WTC11 (cell line): Measurements from ENCODE around the gene FBXO4. TPM values are rescaled to one million over a fixed set of nuclear protein-coding genes. Genes with fewer than 3 reads are reported as not detected.
"Not testable (repeated sequence)": the region's sequence is repeated elsewhere in the genome, so short reads cannot be mapped to it uniquely, and the experiment has no call there.

Source experiments
- ATAC-seq: fragments of 200-7000 bp; cut with Tn5 transposase; 2 replicates; pipeline ENCODE4 v1.10.0; 2021; ENCODE audit warnings: mild to moderate bottlenecking, moderate library complexity
- CTCF ChIA-PET: fragments of 300-600 bp; sonication (Branson Sonifier 250); formaldehyde crosslinking; loops from one replicate; lab custom pipeline; 2021; ENCODE audit warnings: antibody characterized with exemption; lab: Charles Lee
- POLR2A ChIA-PET: fragments of 350-600 bp; sonication (Branson Sonifier 250); formaldehyde crosslinking; loops from one replicate; lab custom pipeline; 2021; ENCODE audit warnings: antibody characterized with exemption; lab: Charles Lee
- DNase-seq: peaks from one replicate; pipeline ENCODE4 v3.0.0; 2021; ENCODE audit warnings: low spot score
- H3K27ac Mint-ChIP-seq: 2 replicates; pipeline ENCODE4 v1.8.0; 2021; ENCODE audit warnings: mixed read lengths
- H3K27me3 Mint-ChIP-seq: 2 replicates; pipeline ENCODE4 v1.8.0; 2021; ENCODE audit warnings: low read depth, mild to moderate bottlenecking, moderate library complexity, mixed read lengths
- H3K36me3 Mint-ChIP-seq: 2 replicates; pipeline ENCODE4 v1.8.0; 2021; ENCODE audit warnings: mixed read lengths
- H3K4me1 Mint-ChIP-seq: 2 replicates; pipeline ENCODE4 v1.8.0; 2022; ENCODE audit warnings: mixed read lengths
- H3K4me3 Mint-ChIP-seq: 2 replicates; pipeline ENCODE4 v1.8.0; 2021; ENCODE audit warnings: mild to moderate bottlenecking, moderate library complexity, mixed read lengths
- H3K9me3 Mint-ChIP-seq: 2 replicates; pipeline ENCODE4 v1.8.0; 2021; ENCODE audit warnings: mixed read lengths
- CBFB ChIP-seq: sonication (generic); formaldehyde crosslinking; IDR thresholded peaks from 2 replicates; pipeline ENCODE4 v1.8.1; 2022; ENCODE audit warnings: mild to moderate bottlenecking, low read depth, missing genetic modification reagents
- CDX4 ChIP-seq: fragments of 250-450 bp; sonication (Bioruptor Pico); IDR thresholded peaks from 2 replicates; pipeline ENCODE4 v1.9.0; 2021; ENCODE audit warnings: moderate library complexity, mild to moderate bottlenecking, inconsistent platforms, borderline replicate concordance
- E2F1 ChIP-seq: sonication (generic); formaldehyde crosslinking; IDR thresholded peaks from 2 replicates; pipeline ENCODE4 v1.8.0; 2022; ENCODE audit warnings: mild to moderate bottlenecking, missing genetic modification reagents
- EMX1 ChIP-seq: fragments of 250-450 bp; sonication (Bioruptor Pico); IDR thresholded peaks from 2 replicates; pipeline ENCODE4 v1.8.0; 2021; ENCODE audit warnings: mild to moderate bottlenecking
- ESRRA ChIP-seq: sonication (generic); formaldehyde crosslinking; IDR thresholded peaks from 2 replicates; pipeline ENCODE4 v1.8.1; 2022; ENCODE audit warnings: mild to moderate bottlenecking, missing genetic modification reagents, borderline replicate concordance
- FOXK1 ChIP-seq: sonication (generic); formaldehyde crosslinking; IDR thresholded peaks from 2 replicates; pipeline ENCODE4 v1.8.0; 2022; ENCODE audit warnings: mild to moderate bottlenecking, moderate library complexity, missing genetic modification reagents
- NFATC4 ChIP-seq: fragments of 250-450 bp; sonication (Bioruptor Pico); IDR thresholded peaks from 2 replicates; pipeline ENCODE4 v1.9.0; 2021; ENCODE audit warnings: mild to moderate bottlenecking
- NR2C2 ChIP-seq: sonication (generic); formaldehyde crosslinking; IDR thresholded peaks from 2 replicates; pipeline ENCODE4 v1.8.0; 2022; ENCODE audit warnings: mild to moderate bottlenecking, missing genetic modification reagents
- PRRX2 ChIP-seq: fragments of 250-450 bp; sonication (Bioruptor Pico); IDR thresholded peaks from 2 replicates; pipeline ENCODE4 v1.8.0; 2021; ENCODE audit warnings: mild to moderate bottlenecking
- RELA ChIP-seq: sonication (generic); formaldehyde crosslinking; IDR thresholded peaks from 2 replicates; pipeline ENCODE4 v1.8.1; 2022; ENCODE audit warnings: missing genetic modification reagents, mild to moderate bottlenecking, borderline replicate concordance
- SMAD3 ChIP-seq: sonication (generic); formaldehyde crosslinking; IDR thresholded peaks from 2 replicates; pipeline ENCODE4 v1.8.0; 2022; ENCODE audit warnings: missing genetic modification reagents, mild to moderate bottlenecking, borderline replicate concordance
- SOX15 ChIP-seq: fragments of 250-450 bp; sonication (Bioruptor Pico); IDR thresholded peaks from 2 replicates; pipeline ENCODE4 v1.9.0; 2021; ENCODE audit warnings: mild to moderate bottlenecking
- STAT6 ChIP-seq: sonication (generic); formaldehyde crosslinking; conservative IDR thresholded peaks from 2 replicates; pipeline ENCODE4 v1.8.1; 2023; ENCODE audit warnings: mild to moderate bottlenecking, low read depth, missing genetic modification reagents, moderate library complexity
- TCF7 ChIP-seq: sonication (generic); formaldehyde crosslinking; IDR thresholded peaks from 2 replicates; pipeline ENCODE4 v1.8.0; 2022; ENCODE audit warnings: mild to moderate bottlenecking, low read depth, missing genetic modification reagents, moderate library complexity
- TP53 ChIP-seq: sonication (generic); formaldehyde crosslinking; IDR thresholded peaks from 2 replicates; pipeline ENCODE4 v1.8.1; 2023; ENCODE audit warnings: mild to moderate bottlenecking, missing genetic modification reagents
- ZNF138 ChIP-seq: sonication (generic); formaldehyde crosslinking; conservative IDR thresholded peaks from 2 replicates; pipeline ENCODE4 v1.8.1; 2022; ENCODE audit warnings: mild to moderate bottlenecking, moderate library complexity, missing genetic modification reagents
- ZNF396 ChIP-seq: fragments of 250-450 bp; sonication (Bioruptor Pico); IDR thresholded peaks from 2 replicates; pipeline ENCODE4 v1.8.0; 2021; ENCODE audit warnings: mild to moderate bottlenecking, moderate library complexity, borderline replicate concordance
- ZNF416 ChIP-seq: fragments of 250-450 bp; sonication (Bioruptor Pico); IDR thresholded peaks from 2 replicates; pipeline ENCODE4 v1.9.0; 2021; ENCODE audit warnings: mild to moderate bottlenecking, inconsistent platforms
- total RNA-seq: library from RNA; stranded (reverse); gene quantifications from 3 replicates; pipeline ENCODE4 v1.2.3, GENCODE V29; 2021
- TF ChIP-seq, protein P1 (sequence below): sonication (generic); formaldehyde crosslinking; IDR thresholded peaks from 2 replicates; pipeline ENCODE4 v1.8.0; 2022; ENCODE audit warnings: mild to moderate bottlenecking, missing genetic modification reagents
- TF ChIP-seq, protein P2 (sequence below): sonication (generic); formaldehyde crosslinking; IDR thresholded peaks from 2 replicates; pipeline ENCODE4 v1.8.0; 2023; ENCODE audit warnings: missing genetic modification reagents, mild to moderate bottlenecking, borderline replicate concordance
- TF ChIP-seq, protein P3 (sequence below): sonication (generic); formaldehyde crosslinking; IDR thresholded peaks from 2 replicates; pipeline ENCODE4 v1.8.1; 2023; ENCODE audit warnings: mild to moderate bottlenecking, missing genetic modification reagents, borderline replicate concordance

FBXO4 gene
- total RNA-seq, 1 experiment from 2014 or later = 0.72 TPM

- no peak for TF ChIP-seq STAT6 (CRISPR knock-in tag)
- no peak for TF ChIP-seq PRRX2
- TF ChIP-seq CBFB (CRISPR knock-in tag) = no peak
- TF ChIP-seq NR2C2 (CRISPR knock-in tag) = no peak
- no peak for TF ChIP-seq CDX4 (CRISPR knock-in tag)
- no peak for TF ChIP-seq NFATC4 (CRISPR knock-in tag)
- no peak for TF ChIP-seq ZNF138 (CRISPR knock-in tag)
- no peak for TF ChIP-seq EMX1 (CRISPR knock-in tag)
- TF ChIP-seq SMAD3 (CRISPR knock-in tag) = no peak
- no peak for TF ChIP-seq SOX15 (CRISPR knock-in tag)
These were observed 10.5 kb downstream of the FBXO4 start (continued) for GRCh38 chr5:41935544-41935943.

- Mint-ChIP-seq H3K4me3 (no peak overlapping the region), H3K9me3 (no peaks in the 10 kb centered on the region), H3K27me3 (no peaks in the 10 kb centered on the region), H3K4me1 (peaks cover 4% of the 10 kb centered on the region; the same call in 1 of the 2 replicates), H3K27ac (no peak overlapping the region), H3K36me3 (no peaks in the 10 kb centered on the region)
- ATAC-seq = no peak
- DNase-seq = no peak
- CTCF ChIA-PET = no interaction called here
- no peak for TF ChIP-seq ESRRA
- TF ChIP-seq, protein P1, sequence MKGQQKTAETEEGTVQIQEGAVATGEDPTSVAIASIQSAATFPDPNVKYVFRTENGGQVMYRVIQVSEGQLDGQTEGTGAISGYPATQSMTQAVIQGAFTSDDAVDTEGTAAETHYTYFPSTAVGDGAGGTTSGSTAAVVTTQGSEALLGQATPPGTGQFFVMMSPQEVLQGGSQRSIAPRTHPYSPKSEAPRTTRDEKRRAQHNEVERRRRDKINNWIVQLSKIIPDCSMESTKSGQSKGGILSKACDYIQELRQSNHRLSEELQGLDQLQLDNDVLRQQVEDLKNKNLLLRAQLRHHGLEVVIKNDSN (CRISPR knock-in tag) = no peak
- TF ChIP-seq FOXK1 = no peak
- no peak for TF ChIP-seq RELA (CRISPR knock-in tag)
- TF ChIP-seq, protein P2, sequence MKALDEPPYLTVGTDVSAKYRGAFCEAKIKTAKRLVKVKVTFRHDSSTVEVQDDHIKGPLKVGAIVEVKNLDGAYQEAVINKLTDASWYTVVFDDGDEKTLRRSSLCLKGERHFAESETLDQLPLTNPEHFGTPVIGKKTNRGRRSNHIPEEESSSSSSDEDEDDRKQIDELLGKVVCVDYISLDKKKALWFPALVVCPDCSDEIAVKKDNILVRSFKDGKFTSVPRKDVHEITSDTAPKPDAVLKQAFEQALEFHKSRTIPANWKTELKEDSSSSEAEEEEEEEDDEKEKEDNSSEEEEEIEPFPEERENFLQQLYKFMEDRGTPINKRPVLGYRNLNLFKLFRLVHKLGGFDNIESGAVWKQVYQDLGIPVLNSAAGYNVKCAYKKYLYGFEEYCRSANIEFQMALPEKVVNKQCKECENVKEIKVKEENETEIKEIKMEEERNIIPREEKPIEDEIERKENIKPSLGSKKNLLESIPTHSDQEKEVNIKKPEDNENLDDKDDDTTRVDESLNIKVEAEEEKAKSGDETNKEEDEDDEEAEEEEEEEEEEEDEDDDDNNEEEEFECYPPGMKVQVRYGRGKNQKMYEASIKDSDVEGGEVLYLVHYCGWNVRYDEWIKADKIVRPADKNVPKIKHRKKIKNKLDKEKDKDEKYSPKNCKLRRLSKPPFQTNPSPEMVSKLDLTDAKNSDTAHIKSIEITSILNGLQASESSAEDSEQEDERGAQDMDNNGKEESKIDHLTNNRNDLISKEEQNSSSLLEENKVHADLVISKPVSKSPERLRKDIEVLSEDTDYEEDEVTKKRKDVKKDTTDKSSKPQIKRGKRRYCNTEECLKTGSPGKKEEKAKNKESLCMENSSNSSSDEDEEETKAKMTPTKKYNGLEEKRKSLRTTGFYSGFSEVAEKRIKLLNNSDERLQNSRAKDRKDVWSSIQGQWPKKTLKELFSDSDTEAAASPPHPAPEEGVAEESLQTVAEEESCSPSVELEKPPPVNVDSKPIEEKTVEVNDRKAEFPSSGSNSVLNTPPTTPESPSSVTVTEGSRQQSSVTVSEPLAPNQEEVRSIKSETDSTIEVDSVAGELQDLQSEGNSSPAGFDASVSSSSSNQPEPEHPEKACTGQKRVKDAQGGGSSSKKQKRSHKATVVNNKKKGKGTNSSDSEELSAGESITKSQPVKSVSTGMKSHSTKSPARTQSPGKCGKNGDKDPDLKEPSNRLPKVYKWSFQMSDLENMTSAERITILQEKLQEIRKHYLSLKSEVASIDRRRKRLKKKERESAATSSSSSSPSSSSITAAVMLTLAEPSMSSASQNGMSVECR (CRISPR knock-in tag) = no peak
- TF ChIP-seq E2F1 (CRISPR knock-in tag) = no peak
- TF ChIP-seq TP53 = no peak
- TF ChIP-seq, protein P3, sequence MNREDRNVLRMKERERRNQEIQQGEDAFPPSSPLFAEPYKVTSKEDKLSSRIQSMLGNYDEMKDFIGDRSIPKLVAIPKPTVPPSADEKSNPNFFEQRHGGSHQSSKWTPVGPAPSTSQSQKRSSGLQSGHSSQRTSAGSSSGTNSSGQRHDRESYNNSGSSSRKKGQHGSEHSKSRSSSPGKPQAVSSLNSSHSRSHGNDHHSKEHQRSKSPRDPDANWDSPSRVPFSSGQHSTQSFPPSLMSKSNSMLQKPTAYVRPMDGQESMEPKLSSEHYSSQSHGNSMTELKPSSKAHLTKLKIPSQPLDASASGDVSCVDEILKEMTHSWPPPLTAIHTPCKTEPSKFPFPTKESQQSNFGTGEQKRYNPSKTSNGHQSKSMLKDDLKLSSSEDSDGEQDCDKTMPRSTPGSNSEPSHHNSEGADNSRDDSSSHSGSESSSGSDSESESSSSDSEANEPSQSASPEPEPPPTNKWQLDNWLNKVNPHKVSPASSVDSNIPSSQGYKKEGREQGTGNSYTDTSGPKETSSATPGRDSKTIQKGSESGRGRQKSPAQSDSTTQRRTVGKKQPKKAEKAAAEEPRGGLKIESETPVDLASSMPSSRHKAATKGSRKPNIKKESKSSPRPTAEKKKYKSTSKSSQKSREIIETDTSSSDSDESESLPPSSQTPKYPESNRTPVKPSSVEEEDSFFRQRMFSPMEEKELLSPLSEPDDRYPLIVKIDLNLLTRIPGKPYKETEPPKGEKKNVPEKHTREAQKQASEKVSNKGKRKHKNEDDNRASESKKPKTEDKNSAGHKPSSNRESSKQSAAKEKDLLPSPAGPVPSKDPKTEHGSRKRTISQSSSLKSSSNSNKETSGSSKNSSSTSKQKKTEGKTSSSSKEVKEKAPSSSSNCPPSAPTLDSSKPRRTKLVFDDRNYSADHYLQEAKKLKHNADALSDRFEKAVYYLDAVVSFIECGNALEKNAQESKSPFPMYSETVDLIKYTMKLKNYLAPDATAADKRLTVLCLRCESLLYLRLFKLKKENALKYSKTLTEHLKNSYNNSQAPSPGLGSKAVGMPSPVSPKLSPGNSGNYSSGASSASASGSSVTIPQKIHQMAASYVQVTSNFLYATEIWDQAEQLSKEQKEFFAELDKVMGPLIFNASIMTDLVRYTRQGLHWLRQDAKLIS (CRISPR knock-in tag) = no peak
- no peak for TF ChIP-seq SOX15 (CRISPR knock-in tag)
- no peak for TF ChIP-seq ZNF416
- no peak for TF ChIP-seq TCF7 (CRISPR knock-in tag)
- TF ChIP-seq ZNF396 (CRISPR knock-in tag) = no peak
- POLR2A ChIA-PET = no interaction called here
These were observed 15.6 kb downstream of the FBXO4 start for GRCh38 chr5:41940641-41941040.

GRCh38 chr5:41945332-41945955 is 20.4 kb downstream of the FBXO4 start:
- peaks cover 10% of the 10 kb centered on the region for H3K9me3 Mint-ChIP-seq
- CTCF ChIA-PET, H3K4me3 Mint-ChIP-seq: not testable (repeated sequence)

More at GRCh38 chr5:41945332-41945955, 20.4 kb downstream of the FBXO4 start:
- POLR2A ChIA-PET, H3K27me3 Mint-ChIP-seq, DNase-seq, H3K36me3 Mint-ChIP-seq, ATAC-seq, H3K27ac Mint-ChIP-seq: not testable (repeated sequence)
- H3K4me1 Mint-ChIP-seq = peaks cover 18% of the 10 kb centered on the region
